Upper lobe of left lung (tissue), 4 donors: ENCODE measurements around the gene SHCBP1L.

ENCODE experiments used
- POLR2AphosphoS5 ChIP-seq, 2 donors: sonication (generic); formaldehyde crosslinking; IDR thresholded peaks; one replicate each; pipeline ENCODE4 v1.5.1; 2017; ENCODE audit warnings: antibody characterized with exemption in 2 of 2
- TF ChIP-seq, protein P1 (sequence below), 6 experiments: fragments of 450-650 bp in 4 of 6; fragments of 200-600 bp in 2 of 6; sonication (generic) in 2 of 6; IDR thresholded peaks; one replicate each; pipeline ENCODE4 v1.5.1; 2016 to 2019; ENCODE audit warnings: antibody characterized with exemption in 6 of 6

DNA sequence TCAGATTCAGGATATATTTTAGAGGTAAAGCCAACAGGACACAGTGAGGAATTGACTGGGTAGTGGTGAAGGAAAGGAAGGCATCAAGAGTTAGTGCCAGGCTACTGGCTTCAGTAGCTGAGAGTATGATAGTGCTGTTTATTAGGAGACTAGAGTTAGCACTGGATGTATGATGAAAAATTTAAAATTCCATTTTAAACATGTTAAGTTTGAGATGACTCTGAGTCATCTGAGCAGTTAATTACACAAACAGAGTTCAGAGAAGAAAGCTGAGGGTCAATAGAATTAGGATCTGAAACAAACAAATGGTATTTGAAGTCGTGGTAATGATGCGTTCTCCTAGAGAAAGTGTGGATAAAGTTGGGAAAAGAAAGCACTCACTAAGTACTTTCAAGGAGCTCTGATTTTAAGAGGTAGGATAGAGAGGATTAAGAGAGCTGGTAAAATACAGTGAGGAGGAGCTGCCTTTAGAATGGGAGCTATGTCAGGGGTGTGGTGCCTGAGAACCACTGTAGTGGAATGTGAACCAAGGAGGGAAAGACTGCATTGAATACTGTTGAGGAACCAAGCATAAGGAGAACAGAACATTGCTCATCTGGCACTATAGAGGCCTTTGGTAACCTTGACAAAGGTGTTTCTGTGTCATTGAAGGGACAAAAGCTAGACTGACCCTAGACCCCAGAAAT, 21.7 kb upstream of the SHCBP1L start:
- TF ChIP-seq, protein P1, sequence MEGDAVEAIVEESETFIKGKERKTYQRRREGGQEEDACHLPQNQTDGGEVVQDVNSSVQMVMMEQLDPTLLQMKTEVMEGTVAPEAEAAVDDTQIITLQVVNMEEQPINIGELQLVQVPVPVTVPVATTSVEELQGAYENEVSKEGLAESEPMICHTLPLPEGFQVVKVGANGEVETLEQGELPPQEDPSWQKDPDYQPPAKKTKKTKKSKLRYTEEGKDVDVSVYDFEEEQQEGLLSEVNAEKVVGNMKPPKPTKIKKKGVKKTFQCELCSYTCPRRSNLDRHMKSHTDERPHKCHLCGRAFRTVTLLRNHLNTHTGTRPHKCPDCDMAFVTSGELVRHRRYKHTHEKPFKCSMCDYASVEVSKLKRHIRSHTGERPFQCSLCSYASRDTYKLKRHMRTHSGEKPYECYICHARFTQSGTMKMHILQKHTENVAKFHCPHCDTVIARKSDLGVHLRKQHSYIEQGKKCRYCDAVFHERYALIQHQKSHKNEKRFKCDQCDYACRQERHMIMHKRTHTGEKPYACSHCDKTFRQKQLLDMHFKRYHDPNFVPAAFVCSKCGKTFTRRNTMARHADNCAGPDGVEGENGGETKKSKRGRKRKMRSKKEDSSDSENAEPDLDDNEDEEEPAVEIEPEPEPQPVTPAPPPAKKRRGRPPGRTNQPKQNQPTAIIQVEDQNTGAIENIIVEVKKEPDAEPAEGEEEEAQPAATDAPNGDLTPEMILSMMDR (IDR thresholded peaks at IDR 0.05) = no peak
- no peak for TF ChIP-seq POLR2AphosphoS5 (IDR thresholded peaks at IDR 0.05)
